ENCODE measurements around the gene MSI2.

The MSI2 gene

DNA sequence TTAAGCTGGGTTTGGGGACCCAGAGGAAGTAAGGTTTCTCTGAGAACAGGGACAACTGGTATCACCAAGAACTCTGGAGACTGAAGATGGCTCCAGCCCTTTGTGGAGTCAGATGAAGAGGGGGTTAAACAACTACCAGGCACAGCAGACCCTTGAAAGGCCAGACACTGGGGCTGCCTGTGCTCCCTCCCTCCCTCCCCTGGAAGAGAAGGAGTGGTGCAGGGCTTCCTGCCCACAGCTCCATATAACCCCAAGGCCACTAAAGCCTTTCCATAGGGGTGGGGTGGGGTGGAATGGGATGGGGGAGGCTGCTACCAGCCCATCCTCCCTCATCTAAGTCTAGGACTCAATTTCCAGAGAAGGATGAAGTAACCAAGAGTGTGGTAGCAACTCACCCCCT is 422.1 kb downstream of the MSI2 start:
- no peak for DNase-seq

DNA sequence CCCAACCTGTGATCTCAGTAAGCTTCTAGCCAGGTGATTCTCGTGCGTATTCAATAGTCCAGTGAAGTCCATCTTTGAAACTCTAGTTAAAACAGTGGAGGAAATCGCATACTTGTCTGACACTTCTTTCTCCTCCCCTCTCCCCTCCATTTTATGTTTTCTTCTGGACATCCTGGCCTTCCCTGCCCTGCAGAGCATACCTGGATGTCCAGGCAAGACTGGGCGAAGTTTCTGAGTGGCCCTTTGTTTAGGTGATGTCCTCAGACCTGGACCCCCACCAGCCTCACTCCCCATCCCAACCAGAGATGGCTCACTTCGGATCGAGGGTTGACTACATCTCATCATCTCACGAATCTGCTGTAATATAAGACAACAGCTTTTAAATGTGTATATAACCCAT is 423.0 kb downstream of the MSI2 start:
- DNase-seq = no peak

DNA sequence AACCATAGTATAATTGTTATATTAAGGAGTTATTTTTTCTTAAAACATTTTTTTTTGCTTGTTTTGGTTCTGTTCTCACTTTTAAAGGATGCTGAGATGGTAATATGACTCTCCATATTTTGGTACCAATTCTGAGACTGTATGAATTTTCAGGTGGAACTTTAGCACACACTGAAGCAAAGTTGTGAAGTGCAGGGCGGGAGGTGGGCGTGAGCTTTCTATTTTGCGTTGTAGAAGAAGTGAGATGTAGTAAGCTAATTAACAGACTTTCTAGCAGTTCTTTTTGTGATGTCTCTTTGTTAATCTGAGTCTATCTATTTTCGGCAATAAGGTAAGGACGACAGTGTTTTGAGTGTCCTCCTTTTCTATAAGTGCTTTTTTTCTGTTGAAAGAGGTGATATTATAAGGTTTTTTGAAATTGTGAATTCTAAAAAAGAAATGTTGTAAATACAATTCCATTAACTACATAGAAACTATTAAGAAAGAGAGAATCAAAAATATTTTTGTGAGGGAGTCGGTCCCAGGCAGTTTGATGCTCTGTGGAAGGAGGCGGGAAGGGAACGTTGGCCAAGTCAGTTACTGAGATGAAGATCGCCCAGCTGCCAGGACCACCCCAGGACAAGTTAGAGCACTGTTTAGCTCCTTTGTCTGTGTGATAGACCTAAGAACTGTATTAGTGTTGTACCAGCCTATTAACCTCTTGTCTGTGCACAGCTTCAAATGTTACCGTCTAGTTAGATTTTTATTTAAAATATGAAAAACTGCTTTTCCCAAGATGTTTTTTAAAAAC is 423.8 kb downstream of the MSI2 start:
- no peak for DNase-seq

DNA sequence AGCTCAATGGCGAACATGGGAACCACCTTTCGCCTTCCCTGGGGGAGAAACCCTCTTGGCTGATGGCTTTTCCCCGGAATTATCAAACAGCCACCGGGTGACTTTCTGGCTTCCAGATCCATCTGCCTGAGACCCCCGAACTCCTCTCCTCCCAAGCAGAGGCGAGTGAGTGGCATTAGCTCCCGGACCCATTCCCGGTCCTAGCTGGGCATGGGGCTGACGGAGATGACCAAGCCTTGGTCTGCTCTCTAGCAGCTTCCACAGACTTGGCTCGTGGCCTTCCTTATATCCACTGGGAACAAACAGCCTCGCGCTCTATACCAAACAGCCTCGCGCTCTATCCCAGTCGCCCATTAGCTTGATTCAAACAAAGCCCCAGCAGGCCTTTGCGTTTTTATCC is 426.4 kb downstream of the MSI2 start:
- no peak for DNase-seq

DNA sequence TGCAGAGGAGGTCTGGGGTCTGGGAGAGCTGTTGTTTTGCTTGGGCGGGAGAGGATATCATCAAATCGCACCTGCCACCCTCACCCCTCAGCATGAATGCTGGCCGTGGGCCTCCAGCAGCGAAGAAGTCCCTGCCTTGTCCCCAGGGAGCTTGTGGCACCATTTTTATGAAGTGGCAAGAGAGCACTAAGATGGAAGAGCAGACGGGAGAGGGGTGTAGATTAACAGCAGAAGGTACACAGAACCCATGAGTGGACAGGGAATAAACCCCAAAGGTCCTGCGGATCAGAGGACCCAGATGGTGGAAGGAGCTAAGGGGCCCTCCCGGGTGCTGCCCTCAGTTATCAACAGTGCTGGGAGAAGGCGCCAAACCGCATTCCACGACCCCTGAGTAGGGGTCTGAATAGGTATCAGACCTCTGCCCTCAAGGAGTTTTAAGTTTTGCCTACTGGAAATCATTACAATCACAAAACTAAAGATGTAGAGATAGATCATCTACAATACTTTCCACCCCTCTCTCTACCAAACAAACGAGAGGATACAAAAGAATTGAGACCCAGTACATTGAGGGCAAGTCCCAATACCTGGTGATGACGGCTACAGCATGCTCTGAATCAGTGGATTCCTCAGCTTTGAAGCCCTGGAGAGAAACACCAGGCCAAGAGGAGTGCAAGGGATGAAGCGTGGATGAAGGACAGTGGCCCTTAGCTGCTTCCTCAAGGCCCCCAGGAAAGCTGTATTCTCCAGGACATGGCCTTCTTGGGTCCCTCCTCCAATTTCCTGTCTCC is 428.6 kb downstream of the MSI2 start:
- DNase-seq = no peak

DNA sequence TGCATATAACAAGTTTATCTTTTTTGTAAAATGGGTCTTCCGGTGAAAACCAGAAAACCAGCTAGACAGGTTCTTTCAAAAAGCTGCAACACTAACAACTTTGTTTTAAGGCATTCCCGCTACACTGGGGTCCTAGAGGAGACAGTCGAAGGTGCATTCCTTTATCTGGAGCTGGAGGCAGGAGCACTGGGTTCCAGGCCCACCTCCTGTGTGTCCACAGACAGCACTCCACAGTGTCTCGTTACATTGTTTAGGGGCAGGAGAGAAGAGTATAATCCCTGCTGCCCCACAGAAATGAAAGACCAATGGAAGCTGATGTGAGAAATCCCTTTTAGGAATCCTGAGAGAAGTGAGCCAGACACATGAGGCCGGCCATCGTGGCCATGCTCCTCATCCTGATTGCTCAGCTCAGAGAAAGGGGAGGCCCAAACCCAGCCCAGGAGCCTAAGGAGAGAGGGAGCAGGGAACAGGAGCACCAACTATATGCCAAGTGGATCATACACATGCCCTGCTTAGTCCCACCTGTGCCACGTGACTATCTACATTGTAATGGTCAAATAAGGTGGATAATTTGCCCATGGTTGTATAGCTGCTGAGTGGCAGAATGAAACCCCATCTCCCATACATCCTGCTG is 429.3 kb downstream of the MSI2 start:
- no peak for DNase-seq

DNA sequence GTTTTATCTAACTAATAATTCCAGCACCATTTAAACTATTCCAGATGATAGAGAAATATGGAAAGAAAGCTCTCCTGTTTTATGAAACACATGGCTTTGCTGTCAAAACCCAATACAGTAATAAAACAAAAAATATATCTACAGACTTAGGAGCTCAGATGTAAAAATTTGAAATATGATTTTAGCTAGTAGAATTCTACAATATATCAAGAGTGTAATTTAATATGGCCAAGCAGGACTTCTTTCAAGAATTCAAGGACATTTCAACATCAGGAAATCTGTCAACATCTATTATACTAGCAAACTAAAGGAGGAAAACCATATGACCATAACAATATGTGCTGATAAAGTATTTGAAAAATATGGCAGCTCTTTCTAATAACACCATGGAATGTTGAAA is 431.3 kb downstream of the MSI2 start:
- no peak for DNase-seq

DNA sequence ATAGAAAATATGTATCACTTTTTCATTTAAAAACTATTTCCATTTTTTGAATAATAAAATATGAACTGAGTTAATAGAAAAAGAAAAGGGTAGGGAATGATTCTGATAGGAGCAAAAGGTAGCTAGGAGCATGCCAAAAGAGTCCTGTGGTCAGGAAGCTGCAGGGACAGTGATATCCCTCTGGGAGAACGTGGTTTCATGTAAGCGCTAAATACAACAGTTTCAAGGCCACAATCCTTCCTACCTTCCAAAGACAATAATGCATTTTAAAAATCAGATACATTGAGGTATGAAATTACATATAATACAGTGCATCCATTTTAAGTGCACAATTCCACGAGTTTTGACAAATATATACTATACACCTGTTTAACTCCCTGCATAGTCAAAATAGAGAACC is 432.9 kb downstream of the MSI2 start:
- DNase-seq = no peak

DNA sequence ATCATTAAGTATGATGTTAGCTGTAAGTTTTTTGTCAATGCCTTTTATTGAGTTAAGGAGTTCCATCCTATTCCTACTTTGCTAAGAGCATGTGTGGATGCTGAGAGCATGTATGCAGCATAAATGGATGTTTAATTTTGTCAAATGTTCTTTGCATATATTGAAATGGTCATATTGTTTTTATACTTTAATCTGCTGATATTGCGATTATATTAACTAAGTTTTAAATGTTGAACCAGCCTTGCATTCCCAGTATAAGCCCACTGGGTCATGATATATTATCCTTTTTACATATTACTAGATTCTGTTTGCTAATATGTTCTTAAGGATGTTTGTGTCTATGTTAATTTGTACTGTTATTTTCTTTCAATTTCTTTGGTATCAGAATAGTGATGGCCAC is 435.6 kb downstream of the MSI2 start:
- DNase-seq = no peak

DNA sequence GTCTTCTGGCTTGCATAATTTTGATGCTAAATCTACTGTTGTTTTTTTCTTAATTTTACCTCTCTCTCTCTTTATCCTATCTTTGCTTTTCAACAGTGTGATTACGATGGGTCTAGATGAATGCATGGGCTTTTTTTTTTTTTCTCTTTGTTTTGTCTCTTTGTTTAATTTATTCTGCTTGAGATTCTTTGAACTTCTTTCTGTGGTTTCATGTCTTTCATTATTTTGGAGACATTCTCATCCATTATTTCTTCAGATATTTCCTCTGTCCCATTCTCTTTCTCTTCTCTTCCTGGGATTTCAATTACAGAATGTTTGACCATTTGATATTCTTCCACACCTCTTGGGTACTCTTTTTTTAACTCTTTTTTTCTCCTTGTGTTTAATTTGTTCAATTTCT is 436.4 kb downstream of the MSI2 start:
- DNase-seq = no peak

DNA sequence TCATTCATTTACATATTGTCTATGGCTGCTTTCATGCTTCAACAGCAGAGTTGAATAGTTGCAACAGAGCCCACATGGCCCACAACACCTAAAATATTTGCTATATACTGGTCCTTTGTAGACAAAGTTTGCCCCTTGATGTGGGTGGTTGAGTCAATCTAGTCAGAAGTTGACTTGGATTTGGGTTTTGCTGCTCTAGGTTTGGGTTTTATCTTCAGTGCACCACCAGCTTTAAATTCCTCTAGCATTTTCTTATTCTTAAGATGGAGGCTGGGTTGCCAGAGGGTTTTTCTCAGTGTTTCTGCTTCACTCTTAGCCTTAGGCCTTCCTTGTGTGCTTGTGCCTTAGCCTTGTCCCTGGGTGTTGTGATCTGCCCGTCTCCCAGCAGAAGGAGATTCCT is 437.7 kb downstream of the MSI2 start:
- DNase-seq = no peak

DNA sequence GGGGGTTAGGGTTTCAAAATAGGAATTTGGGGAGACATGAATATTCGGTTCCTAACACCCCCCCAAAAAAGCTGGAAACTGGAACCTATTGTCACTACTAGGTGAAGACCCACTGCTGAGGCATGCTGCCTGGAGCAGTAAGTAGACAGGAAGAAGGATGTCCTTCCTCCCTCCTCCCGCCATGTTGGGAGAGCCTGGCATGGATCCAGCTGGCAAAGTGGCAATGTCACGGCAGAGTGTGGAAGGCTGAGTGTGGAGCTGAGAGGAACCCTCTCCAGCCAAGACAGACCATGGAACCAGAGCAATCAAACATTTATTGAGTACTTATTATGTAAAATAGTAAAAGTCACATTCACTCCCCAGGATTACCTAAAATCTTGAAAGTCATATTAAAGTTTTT is 439.7 kb downstream of the MSI2 start:
- DNase-seq = no peak

DNA sequence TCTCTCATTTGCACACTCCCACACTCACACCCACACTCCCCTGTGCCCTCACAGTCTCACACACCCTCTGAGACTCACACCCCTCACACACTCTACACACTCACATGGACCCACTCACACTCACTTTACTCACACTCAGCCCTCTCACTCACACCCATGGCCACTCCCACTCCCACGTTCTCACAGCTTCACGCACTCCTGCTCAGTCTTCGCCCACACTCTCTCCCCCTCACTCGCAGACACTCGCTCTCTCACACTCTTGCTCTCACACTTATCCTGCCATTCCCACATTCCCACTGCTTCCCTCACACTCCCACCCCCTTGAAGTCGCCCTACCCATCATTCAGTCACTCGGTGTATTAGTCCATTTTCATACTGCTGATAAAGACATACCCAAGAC is 440.9 kb downstream of the MSI2 start:
- DNase-seq = no peak

DNA sequence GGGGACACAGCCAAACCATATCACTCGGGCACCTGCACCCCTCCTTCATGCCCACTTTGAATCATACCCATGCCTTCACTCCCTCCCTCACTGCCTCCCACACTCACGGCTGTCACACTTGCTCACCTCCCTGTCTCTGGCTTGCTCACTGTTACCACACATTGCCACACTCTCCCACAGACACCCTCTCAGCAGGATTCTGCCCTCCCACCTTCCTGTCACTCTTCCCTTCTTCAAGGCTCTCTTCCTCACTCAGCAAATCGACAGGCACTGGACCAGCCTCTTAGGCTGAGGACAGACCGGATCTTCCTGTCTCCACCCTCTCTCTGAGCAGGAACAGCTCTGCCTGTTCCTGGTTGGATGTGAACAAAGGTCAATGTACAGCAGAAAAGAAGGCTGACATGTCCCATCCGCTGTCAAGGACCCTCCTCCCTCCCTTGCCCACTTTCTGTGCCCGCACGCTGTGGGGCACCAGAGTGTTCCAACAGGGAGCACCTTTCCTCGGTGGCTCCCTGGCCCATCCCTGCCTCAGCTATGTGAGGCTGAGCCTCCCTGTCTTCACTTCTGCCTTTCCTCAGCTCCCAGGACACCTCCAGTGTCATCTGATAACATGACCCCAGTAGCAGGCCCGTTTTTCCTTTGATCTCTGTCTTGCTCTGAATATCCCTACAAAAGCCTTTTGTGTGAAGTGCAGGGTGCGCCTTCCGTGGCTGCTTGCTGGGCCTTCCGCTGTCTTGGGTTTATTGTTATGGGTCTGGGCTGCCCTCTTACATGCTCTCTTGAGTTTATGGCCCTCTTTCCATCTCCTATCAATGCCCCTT is 441.8 kb downstream of the MSI2 start:
- DNase-seq = peak; percentile 25

DNA sequence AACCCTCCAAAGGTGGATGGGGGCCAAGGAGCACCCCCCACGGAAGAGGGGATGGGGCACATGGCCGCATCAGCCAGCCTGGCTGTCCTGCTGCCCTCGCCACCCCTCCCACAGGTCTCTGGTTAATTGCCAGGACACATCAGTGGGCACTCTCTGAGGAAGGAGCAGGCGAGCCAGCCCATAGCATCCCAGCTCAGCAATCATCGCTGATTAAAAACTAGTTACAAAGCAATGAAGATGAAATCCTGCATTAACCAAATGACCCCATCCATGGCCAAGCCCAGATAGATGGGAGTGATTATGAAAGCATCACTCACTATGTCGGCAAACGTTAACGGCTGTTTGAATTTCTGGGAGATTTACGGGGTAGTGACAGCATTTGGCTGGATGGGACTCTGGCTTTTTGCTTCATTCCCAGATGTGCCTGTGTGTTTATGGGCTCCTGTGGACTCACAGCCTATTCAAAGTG is 443.5 kb downstream of the MSI2 start:
- DNase-seq = no peak

DNA sequence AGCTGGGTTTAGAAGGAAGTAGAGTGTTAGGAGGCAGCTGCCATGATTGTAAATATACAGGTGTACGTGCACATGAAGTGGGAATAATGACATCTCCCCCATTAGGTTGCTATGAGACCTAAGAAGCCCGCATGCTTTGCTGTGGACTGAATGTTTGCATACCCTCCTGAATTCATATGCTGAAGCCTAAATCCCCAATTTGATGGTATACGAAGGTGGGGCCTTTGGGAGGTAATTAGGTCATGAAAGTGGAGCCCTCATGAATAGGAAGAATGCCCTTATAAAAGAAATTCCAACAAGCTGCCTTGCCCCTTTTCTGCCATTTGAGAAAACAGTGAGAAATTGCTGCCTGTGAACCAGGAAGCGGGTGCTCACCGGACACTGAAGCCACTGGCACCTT is 444.8 kb downstream of the MSI2 start:
- DNase-seq = no peak

DNA sequence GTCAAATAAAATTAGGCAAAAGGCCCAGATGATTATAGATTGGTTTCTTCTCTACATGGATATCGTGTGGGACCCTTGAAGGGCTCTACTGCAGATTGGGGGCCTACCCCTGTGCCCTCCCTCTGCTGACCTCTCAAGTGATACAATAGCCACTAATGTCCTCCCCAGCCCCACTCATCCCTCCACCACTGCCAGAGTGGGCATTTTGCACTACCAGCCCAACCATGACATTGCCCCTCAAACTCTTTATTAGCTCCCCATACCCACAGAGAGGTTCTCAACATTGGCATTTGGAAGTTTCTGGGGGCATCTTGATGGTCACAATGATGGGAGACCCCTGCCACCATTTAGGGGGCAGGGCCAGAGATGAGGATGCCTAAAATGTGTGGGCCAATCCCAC is 446.9 kb downstream of the MSI2 start:
- no peak for DNase-seq

DNA sequence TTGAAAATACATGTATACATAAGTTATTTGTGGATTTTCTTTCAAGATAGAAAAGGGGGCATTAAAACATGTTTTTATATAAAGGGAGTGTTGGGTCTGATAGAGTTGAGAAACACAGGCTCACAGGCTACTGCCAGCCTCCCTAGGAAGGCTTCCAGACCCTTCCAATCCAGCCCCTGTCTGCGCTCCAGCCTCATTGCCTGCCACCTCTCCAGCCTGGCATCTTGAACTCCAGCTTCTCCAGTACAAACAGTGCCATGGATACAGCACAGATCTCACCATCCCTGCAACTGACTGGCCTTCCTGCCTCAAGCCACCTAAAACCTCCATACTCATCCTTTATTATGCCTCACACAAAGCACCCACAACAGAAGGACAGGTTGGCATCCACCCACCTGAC is 448.1 kb downstream of the MSI2 start:
- no peak for DNase-seq

DNA sequence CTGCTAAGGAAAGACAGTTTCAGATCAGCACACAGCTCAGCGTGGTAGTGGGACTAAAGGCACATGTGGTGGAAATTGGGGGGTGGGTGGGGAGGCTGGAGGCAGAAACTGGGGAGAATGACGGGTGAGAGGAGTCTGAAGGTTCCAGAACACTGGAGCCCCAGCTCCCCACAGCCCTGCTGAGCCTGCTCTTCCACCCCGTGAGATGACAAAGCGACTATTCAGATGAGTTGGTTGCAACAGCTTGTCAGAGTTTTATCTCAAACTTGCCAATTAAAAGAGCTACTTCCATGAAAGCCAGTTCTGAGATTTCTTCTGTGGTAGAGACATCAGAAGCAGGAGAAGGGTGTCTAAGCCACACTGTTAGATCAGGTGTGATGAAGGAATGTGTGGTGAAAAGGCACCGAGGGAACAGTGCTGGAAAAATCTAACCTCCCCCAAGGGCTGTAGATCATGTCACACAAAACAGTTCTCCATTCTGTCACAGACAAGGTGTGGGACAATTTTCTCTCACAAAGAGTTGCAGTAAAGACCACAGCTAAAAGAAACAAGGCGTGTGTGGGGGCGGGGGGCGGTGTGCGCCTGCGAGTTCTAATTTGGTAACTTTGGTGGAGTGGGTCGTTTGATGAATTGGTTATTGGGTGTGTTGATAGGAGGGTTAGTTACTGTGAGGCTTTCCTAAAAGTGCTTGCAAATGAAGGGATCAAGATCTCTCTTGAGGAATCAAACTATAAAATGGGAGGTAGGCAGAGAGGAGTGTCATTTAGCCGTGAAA is 449.8 kb downstream of the MSI2 start:
- no peak for DNase-seq

DNA sequence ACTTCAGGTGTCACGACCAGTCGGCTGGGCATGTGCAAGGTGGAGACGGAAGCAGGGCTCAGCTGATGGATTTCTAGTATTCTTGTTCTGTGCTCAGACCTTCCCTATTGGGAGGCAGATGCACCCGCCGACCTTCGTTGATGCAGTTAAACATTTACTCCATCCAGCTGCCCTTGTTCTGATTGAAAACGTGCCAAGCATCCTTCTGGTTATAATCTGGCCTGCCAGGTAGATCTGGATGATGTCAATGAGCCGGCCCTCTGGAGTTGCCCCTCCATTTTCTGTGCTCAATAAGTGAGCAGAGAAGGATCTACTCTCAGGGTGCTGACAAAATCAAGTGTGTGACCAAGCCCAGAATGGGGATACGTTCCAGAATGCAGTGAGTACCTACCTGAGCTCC is 450.4 kb downstream of the MSI2 start:
- DNase-seq = no peak

DNA sequence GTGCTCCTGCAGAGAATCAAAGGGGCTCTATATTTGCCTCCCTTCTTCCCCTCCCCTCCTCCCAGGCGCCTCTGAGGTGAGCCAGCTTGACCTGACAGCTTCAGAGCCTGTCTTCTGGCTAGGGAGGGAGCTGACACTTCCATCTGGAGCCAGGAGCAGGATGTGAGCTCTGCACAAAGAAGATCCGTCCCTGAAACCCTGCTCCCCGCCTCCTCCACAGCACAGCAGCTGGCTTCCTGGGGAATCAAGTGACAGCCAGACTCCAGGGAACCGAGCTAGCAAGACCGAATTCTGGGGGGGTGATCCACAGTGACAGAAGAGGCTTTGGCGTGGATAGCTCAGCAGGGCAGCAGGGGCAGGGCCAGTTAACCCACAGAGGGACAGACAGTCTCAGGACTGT is 451.6 kb downstream of the MSI2 start:
- DNase-seq = no peak

DNA sequence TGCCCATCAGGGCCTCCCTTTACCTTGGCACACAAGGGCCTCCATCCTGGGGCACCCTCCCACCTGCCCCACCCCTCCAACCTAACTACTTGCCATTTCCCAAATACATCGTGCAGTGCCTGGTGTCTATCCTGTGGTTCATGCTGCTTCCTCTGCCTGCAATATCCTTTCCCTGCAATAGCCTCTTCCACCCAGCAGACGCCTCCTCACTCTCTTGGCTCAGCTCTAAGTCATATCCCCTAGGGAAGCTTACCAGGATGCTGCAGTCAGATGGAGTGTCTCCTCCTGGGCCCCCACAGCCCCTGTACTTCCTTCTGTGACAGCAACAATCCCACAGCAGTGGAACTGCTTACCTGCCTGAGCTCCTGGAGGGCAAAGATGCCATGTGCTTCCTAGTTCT is 452.1 kb downstream of the MSI2 start:
- no peak for DNase-seq

Data from stimulated activated CD4-positive, alpha-beta T cell treated with anti-CD3 and anti-CD28 coated beads, Interleukin-15, amount 100 ng/mL, for 24 hours (primary cell).